Stimulated activated CD4-positive, alpha-beta T cell treated with anti-CD3 and anti-CD28 coated beads, Interleukin-1b, Interleukin-23, amount 100 ng/mL, for 4 hours (primary cell): ENCODE results near the gene NSA2.

ENCODE experiments used
- DNase-seq, 2 donors: peaks; one replicate each; pipeline ENCODE4 v3.0.0-alpha.2; 2020; ENCODE audit warnings: low read depth in 2 of 2

The NSA2 gene

GRCh38 chr5:74816875-74817274 is 49.8 kb downstream of the NSA2 start:
- DNase-seq = no peak

GRCh38 chr5:74822288-74822687 is 55.2 kb downstream of the NSA2 start:
- DNase-seq = no peak

GRCh38 chr5:74829413-74829812 is 62.4 kb downstream of the NSA2 start:
- no peak for DNase-seq
